SIG-M5 (cell line): ENCODE data around the gene SYT9.

Experiments
- DNase-seq: peaks from one replicate; lab custom pipeline; 2025; lab: John Stamatoyannopoulos, UW

Gene SYT9

DNA sequence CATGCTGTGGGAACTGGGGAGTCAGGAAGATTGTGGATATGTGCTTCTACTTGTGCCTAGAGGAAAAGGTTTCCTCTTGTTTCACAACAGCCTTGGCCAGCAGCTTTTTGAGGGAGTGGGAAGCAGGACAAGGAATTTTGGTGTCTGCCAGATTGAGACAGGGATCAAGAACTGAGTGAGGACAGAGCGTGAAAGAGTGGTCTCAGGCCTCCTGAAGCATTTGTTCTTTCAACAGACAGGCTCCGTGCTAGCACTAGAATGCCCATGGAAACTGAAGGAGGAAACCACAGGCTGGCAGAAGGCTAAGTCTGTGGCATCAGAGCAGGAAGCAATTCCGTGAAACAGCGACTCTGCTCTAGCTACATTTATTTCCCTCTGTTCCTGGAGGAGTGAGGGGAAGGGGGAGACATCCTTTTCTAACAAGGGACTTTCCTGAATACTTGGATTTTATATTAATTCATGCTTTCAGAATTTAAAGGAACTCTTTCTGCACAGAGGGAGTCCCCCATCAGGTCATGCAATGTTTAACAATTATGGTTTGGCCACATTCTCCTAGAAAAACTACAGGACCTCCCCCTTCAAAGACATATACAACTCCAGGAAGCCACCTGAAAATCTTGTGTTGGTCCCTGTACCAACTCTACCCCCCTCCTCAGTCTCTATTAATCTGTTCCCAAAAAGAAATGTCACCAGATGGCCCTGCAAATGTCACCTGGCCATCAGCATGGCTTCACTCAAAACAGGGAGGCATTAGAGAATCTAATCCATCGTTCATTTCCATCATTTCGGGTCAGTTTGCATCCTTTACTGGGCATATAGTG, 96.1 kb downstream of the SYT9 start:
- no peak for DNase-seq

- DNase-seq: no peak
Measured at GRCh38 chr11:7348432-7349304, 97.0 kb downstream of the SYT9 start.

DNA sequence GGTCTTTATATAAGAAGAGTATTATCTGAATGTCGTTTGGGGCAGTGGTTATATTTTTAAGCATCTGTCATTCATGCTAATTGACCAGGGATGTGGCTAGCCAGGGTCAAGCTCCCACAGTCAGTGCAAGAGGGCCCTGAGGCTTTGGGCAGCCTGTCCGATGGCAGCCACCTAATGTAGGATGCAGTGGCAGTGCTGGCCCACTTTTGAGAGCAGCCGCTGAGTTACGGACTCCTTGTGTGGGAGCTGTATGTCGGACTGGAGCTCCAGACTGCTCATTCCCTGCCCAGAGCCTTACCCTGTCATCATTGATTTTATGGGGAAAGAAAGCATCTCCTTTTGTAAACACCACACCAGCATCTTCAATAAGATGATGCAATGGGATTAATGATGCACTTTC, 99.5 kb downstream of the SYT9 start:
- no peak for DNase-seq

DNA sequence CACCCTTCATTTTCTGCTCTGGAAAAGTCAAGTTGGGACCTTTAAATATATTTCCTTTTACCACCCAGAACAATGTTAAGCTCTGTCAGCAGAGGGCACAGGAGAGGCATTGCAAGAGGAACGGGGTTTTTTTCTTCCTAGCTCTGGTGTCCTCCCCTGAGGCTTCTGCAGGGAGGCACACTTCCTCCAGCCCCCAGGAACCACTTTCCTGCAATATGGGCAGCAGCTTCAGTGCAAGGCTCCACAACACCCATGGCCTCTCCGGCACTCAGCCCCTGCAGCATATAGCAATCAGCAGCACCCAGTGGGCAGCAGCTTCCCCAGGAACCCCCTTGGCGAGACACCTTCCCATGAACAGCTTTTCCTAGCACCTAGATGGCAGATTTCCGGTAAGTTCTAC, 101.4 kb downstream of the SYT9 start:
- DNase-seq: no peak

DNA sequence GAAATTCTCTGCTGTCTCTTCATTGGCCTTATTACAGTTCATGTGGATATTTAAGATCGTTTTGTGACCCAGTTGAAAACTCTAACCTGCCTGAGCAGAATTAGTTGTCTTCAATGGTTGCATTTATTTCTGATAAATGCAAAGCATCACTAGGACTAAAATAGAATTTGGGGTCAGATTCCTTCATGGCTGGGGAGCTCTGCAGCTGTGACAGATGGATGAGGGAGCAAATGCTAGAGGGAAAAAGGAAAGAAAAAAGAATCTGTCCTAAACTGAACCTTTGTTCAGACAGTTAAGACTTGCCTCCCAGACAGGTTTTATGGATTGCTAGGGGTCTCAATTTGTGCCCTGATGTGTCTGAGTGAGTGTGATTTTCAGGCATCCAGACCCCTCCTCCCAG, 113.0 kb downstream of the SYT9 start:
- DNase-seq: no peak

- DNase-seq: no peak
Measured at GRCh38 chr11:7367803-7368202, 116.1 kb downstream of the SYT9 start.

DNA sequence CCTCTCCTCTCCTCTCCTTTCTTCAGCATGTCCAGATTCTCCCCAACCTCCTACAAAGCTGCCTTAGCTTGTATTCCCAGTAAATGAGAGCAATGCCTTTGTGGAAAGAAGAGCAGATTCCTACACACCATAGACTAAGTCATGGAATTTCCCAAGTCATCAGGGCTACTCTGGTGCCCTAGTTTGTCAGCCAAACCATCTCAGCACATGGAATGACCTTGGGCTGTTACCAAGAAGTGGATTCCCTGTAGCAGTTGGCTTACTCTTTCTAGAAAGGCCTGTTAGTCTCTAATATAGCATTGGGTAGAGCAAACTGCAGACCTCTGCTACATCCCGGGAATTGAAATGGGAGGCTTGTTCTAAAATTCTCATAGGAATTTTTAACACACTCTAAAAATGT, 124.7 kb downstream of the SYT9 start:
- no peak for DNase-seq

DNA sequence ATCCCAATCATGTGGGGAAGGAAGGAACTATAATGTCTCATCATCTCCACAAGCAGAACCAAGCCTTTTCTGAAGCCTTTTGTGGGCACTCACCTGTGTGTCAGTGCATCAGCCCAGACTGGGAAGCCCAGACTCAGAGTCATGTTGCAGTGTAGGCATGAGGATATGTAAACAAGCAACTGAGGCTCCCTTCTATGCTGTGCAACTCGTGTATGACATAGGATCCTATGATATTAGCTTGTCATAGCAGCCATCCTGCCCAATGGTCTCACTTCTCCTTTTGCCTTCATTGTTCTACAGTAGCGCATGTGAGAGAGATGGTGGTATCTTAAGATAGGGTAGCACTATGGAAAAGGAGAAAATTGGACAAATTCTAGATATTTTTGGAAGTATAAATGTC, 130.2 kb downstream of the SYT9 start:
- DNase-seq: no peak

DNA sequence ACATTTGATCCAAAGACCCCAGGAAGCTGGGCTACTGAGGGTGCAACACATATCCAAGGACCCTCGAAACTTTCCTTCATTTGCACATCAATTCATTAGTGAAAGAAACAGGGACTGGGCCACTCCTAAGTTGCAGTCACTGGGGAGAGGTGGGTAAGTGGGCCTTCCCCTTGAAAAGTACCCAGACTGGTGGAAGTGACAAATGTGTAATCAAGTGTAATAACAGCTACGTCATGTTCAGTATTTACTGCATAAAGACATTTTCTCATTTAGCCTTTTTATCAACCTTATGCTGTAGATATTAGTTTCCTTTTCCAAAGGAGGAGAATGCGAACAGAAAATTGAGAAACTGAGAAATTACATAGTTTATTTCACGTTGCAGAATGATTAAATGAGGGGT, 131.7 kb downstream of the SYT9 start:
- no peak for DNase-seq

DNA sequence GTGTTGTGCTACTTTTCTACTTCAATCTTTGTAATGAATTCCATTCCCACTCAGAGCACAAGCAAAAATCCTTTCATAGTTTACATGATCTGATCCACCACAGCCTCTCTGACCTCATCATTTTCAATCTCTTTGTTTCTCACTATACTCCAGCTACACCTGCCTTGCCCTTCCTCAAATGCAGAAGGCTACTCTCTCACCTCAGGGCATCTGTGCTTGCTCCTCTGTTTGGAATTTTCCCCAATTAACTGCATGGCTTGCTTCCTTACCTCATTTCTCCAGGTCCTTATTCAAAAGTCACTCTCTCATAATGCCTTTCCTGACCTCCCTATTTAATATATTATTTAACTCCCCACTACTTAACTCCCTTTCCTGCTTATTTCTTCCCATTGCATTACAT, 133.0 kb downstream of the SYT9 start:
- no peak for DNase-seq

- no peak for DNase-seq
Measured at GRCh38 chr11:7385532-7385931, 133.8 kb downstream of the SYT9 start.

- DNase-seq: no peak
Measured at GRCh38 chr11:7413961-7414915, 162.5 kb downstream of the SYT9 start.

DNA sequence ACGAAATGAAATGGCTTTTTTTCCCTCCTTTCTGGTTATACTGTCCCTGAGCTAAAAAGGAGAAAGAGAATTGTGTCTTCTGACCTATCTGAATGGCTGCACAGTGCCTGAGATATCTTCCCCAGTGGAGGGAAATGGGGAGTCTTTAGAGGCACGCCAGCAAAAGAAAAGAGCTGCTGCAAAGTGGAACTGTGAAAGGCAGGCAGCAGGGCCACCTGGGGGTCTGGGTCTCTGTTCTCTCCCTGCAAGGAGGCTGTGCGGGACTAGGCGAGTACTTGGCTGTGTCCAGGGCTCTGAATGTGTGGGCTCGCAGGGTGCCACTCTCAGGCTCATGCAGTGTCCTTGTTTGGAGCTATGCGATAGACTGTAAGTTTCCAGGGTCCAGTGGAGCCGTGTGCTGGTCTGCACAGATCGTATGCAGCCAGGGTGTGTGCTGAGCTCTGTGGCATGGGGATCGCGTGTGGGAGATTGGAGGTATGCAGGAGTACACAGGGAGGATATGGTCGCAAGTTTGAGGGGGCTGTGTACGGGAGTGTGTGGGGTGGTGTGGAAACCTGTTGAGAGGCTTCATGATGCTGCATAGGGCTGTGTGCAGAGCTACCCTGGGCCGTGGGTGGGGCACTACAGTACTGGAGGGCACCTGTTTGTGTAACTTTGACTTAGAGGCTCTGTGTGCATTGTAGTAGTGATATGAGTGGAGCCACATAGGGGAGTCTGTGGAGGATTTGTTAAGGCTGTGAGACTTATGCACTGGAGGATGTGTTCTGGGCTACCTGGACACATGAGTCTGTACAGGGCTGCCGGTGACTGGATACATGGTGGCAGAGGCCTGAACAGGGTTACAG, 163.5 kb downstream of the SYT9 start:
- DNase-seq: no peak

DNA sequence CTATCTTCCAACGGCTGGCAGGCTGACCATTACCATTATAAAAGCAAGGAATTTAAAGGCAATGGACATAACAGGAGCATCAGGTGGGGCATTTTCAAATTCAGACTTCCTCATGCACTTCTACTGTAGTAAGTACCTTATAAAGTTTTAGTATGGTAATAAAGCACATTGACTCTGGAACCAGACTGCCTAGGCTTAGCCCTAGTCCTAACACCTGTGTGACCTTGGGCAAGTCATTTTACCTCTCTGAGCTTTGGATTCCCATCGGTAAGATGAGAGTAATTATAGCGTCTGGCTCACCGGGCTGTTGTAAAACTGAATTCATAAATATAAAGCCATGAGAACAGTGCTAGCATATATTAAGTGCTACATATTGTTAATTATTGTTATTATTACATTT, 164.4 kb downstream of the SYT9 start:
- DNase-seq: no peak

GRCh38 chr11:7417328-7417727, 165.6 kb downstream of the SYT9 start:
- no peak for DNase-seq

DNA sequence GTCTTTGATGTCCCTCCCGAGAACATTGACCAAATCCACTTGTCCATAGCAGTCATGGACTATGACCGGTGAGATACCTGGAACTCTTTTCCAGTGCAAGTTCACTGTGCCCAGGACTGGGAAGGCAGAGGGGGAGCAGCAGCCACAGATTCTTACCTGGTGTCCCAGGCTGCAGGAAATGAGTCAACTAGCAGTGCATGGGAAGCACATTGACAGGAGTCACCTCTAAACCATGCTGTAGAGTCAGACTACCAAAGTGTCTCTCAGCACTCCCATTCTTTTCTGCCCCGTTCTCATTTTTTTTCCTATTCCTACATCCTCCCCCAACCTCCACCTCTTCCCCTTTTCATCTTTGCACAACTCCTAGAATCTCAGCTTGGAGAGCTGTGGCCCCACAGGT, 166.4 kb downstream of the SYT9 start:
- DNase-seq: no peak

DNA sequence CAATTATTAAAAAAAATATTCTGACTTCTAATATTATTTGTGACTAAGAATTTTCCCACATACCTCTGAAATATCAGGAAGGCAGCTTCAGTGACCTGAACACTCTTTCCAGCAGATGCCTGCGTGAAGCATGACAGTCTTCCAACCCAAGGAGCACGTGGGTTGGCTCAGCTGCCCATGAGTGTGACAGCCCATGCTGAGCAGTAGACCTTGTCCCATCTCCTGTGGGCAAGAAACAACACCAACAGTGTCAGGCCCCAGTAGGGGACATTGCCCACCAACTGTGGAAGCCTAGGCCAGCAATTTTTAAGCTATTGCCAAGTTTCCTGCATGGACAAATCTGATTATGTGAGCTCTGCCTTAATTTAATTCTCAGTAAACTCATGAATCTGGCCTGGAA, 167.2 kb downstream of the SYT9 start:
- DNase-seq: no peak

DNA sequence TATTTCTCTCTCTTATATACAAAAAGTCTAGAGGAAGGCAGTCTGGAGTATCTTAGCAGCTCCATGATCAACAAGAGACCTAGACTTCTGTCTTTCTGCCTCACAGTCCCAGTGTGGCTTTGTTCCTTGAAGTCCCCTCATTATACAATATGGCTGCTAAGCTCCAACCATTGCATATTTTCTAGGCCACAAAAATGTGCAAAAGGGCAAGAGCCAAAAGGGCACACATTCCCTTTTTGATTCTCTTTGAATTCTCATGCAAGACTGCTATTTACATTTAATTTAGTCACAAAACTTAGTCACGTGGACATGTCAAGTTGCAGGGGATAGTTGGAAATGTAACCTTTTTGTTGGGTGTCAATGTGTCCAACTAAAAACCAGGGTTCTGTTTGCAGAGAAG, 169.4 kb downstream of the SYT9 start:
- DNase-seq: no peak

- no peak for DNase-seq
Measured at GRCh38 chr11:7422544-7423331, 171.0 kb downstream of the SYT9 start.

DNA sequence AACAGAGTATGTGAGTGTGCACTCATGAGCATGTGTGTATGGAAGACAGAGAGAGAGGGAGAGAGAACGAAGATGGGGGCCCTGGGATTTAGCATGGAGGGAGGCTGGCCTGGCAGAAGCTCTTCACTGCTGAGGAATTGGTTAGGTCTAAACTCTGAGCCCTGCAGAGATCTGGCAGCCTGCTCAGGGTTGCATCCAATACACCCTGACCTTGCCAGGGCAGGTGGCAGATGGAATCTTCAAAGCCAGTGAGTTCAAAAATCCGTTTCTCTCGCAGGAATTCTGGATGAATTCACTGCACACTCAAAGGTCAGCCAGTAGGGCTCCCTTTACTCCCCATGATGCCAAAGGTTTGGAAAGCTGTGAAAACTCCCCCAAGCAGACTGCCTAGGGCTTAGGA, 172.2 kb downstream of the SYT9 start:
- DNase-seq: no peak
